IMR-90 (cell line): ENCODE measurements around the gene SLX4. TPM values are rescaled to one million over a fixed set of nuclear protein-coding genes. Genes with fewer than 3 reads are reported as not detected.

Source experiments
- ATAC-seq: fragments of 200-7000 bp; cut with Tn5 transposase; 2 replicates; pipeline ENCODE4 v1.9.1; 2020; ENCODE audit warnings: low read depth, mild to moderate bottlenecking, moderate library complexity
- BruUV-seq: library from RNA; stranded (reverse); fragments of 400-500 nt; replicated peaks from 2 replicates; lab custom pipeline; 2021; lab: Mats Ljungman, UMichigan
- CTCF ChIA-PET: fragments of 300-600 bp; formaldehyde crosslinking; extraction: SDS; loops from one replicate; lab custom pipeline; 2021; ENCODE audit warnings: antibody characterized with exemption; lab: Yijun Ruan, JAX
- POLR2A ChIA-PET: fragments of 300-600 bp; sonication (Branson Sonifier 250); formaldehyde crosslinking; loops from one replicate; lab custom pipeline; 2022; ENCODE audit warnings: antibody characterized with exemption; ENCODE audit not compliant: unreplicated experiment; lab: Charles Lee
- DNase-seq: peaks from one replicate; pipeline ENCODE4 v3.0.0; 2013
- H2AFZ ChIP-seq: replicated peaks from 2 replicates; pipeline ENCODE3; 2013; ENCODE audit warnings: low read length, mild to moderate bottlenecking; ENCODE audit not compliant: poor library complexity
- H2AK5ac ChIP-seq: 2 replicates; pipeline ENCODE4 v1.6.1; 2013; ENCODE audit warnings: low read depth, low read length, inconsistent platforms
- H2AK9ac ChIP-seq: replicated peaks from 2 replicates; pipeline ENCODE3; 2013; ENCODE audit warnings: mild to moderate bottlenecking, low read depth, low read length, moderate library complexity; ENCODE audit not compliant: poor library complexity
- H2BK120ac ChIP-seq: 2 replicates; pipeline ENCODE4 v1.6.1; 2013; ENCODE audit warnings: low read depth, low read length, inconsistent platforms
- H2BK15ac ChIP-seq: 3 replicates; pipeline ENCODE4 v1.6.1; 2013; ENCODE audit warnings: low read depth, low read length, inconsistent platforms
- H2BK20ac ChIP-seq: 2 replicates; pipeline ENCODE4 v1.6.1; 2013; ENCODE audit warnings: low read depth, mild to moderate bottlenecking, inconsistent platforms, low read length, moderate library complexity
- H2BK5ac ChIP-seq: 2 replicates; pipeline ENCODE4 v1.6.1; 2013; ENCODE audit warnings: mild to moderate bottlenecking, low read depth, low read length, inconsistent platforms; ENCODE audit not compliant: poor library complexity, severe bottlenecking
- H3K14ac ChIP-seq: replicated peaks from 2 replicates; pipeline ENCODE4 v1.6.1; 2013; ENCODE audit warnings: low read depth, low read length, inconsistent platforms
- H3K18ac ChIP-seq: 2 replicates; pipeline ENCODE4 v1.6.1; 2013; ENCODE audit warnings: low read depth, low read length, control low read depth
- H3K23ac ChIP-seq: 2 replicates; pipeline ENCODE4 v1.6.1; 2013; ENCODE audit warnings: low read depth, low read length, inconsistent platforms
- H3K27ac ChIP-seq: 2 replicates; pipeline ENCODE4 v1.5.1; 2013; ENCODE audit warnings: mild to moderate bottlenecking, control low read depth, low read length; ENCODE audit not compliant: insufficient read depth
- H3K27me3 ChIP-seq: 2 replicates; pipeline ENCODE4 v1.6.1; 2013; ENCODE audit warnings: low read length; ENCODE audit not compliant: control insufficient read depth, insufficient read depth
- H3K36me3 ChIP-seq: 2 replicates; pipeline ENCODE4 v1.6.1; 2013; ENCODE audit warnings: low read length, mixed read lengths; ENCODE audit not compliant: control insufficient read depth, insufficient read depth
- H3K4ac ChIP-seq: 2 replicates; pipeline ENCODE4 v1.6.1; 2013; ENCODE audit warnings: low read depth, low read length, inconsistent platforms
- H3K4me1 ChIP-seq: 2 replicates; pipeline ENCODE4 v1.6.1; 2013; ENCODE audit warnings: low read length, mixed read lengths; ENCODE audit not compliant: control insufficient read depth, insufficient read depth
- H3K4me2 ChIP-seq: 2 replicates; pipeline ENCODE4 v1.6.1; 2013; ENCODE audit warnings: low read depth, mild to moderate bottlenecking, control low read depth, low read length, moderate library complexity
- H3K4me3 ChIP-seq: 2 replicates; pipeline ENCODE4 v1.5.1; 2013; ENCODE audit warnings: low read depth, mild to moderate bottlenecking, control low read depth, low read length, moderate library complexity; ENCODE audit not compliant: insufficient read depth
- H3K56ac ChIP-seq: 2 replicates; pipeline ENCODE4 v1.6.1; 2013; ENCODE audit warnings: low read length, inconsistent platforms; ENCODE audit not compliant: insufficient read depth; ENCODE audit errors: extremely low read depth
- H3K79me1 ChIP-seq, 2 experiments: 2 replicates each; pipeline ENCODE4 v1.6.1; 2013; ENCODE audit warnings: low read length in 2 of 2, inconsistent platforms in 1 of 2, low read depth in 1 of 2
- H3K9ac ChIP-seq: 2 replicates; pipeline ENCODE4 v1.6.1; 2013; ENCODE audit warnings: low read depth, low read length, control low read depth
- H3K9me1 ChIP-seq: 2 replicates; pipeline ENCODE4 v1.6.1; 2013; ENCODE audit warnings: low read length, inconsistent platforms; ENCODE audit not compliant: insufficient read depth
- H3K9me3 ChIP-seq: 2 replicates; pipeline ENCODE4 v1.6.1; 2013; ENCODE audit warnings: low read length; ENCODE audit not compliant: control insufficient read depth, insufficient read depth
- H4K20me1 ChIP-seq: 2 replicates; pipeline ENCODE4 v1.6.1; 2013; ENCODE audit warnings: low read length, inconsistent platforms; ENCODE audit not compliant: insufficient read depth
- H4K5ac ChIP-seq: 2 replicates; pipeline ENCODE4 v1.6.1; 2013; ENCODE audit warnings: mild to moderate bottlenecking, low read depth, low read length, control low read depth
- H4K8ac ChIP-seq, 2 experiments: 2 replicates each; pipeline ENCODE4 v1.6.1; 2013; ENCODE audit warnings: low read depth in 2 of 2, low read length in 2 of 2, control low read depth in 1 of 2, inconsistent platforms in 1 of 2
- H4K91ac ChIP-seq: 2 replicates; pipeline ENCODE4 v1.6.1; 2013; ENCODE audit warnings: low read depth, low read length, inconsistent platforms; ENCODE audit not compliant: insufficient read depth
- BHLHE40 ChIP-seq: fragments of 150-350 bp; IDR thresholded peaks from 2 replicates; pipeline ENCODE4 v1.6.1; 2016; ENCODE audit warnings: mild to moderate bottlenecking, low read depth, low read length
- CHD1 ChIP-seq: IDR thresholded peaks from 2 replicates; pipeline ENCODE4 v1.6.1; 2012; ENCODE audit warnings: low read depth, low read length, improper control_type of control experiment
- MAFK ChIP-seq: IDR thresholded peaks from 2 replicates; pipeline ENCODE4 v1.6.1; 2012; ENCODE audit warnings: low read depth, low read length, improper control_type of control experiment
- MAZ ChIP-seq: IDR thresholded peaks from 2 replicates; pipeline ENCODE4 v1.6.1; 2012; ENCODE audit warnings: low read depth, mild to moderate bottlenecking, low read length, improper control_type of control experiment, moderate library complexity, borderline replicate concordance
- MXI1 ChIP-seq: IDR thresholded peaks from 2 replicates; pipeline ENCODE4 v1.6.1; 2012; ENCODE audit warnings: low read depth, mild to moderate bottlenecking, low read length, moderate library complexity, borderline replicate concordance
- POLR2A ChIP-seq: IDR thresholded peaks from 2 replicates; pipeline ENCODE4 v1.6.1; 2012; ENCODE audit warnings: mild to moderate bottlenecking, low read depth, low read length
- RAD21 ChIP-seq: IDR thresholded peaks from 2 replicates; pipeline ENCODE4 v1.6.1; 2012; ENCODE audit warnings: low read length, improper control_type of control experiment
- RFX5 ChIP-seq: IDR thresholded peaks from 2 replicates; pipeline ENCODE4 v1.8.0; 2012; ENCODE audit warnings: low read depth, mild to moderate bottlenecking, low read length, moderate library complexity
- USF2 ChIP-seq: fragments of 150-350 bp; IDR thresholded peaks from 2 replicates; pipeline ENCODE4 v1.6.1; 2017; ENCODE audit warnings: mild to moderate bottlenecking, antibody characterized with exemption, low read length, low read depth
- WGBS, 2 experiments: methylation state at CpG; one replicate each; pipeline versions ENCODE4 v1.1.5 to v1.1.7; 2013; ENCODE audit warnings: missing lambda C conversion rate in 2 of 2; ENCODE audit not compliant: insufficient read length in 1 of 2; ENCODE audit errors: extremely low coverage in 2 of 2; 5-methylcytosine and 5-hydroxymethylcytosine counted together
- dilution Hi-C: fragments of 300-500 bp; cut with HindIII; formaldehyde crosslinking; loops from one replicate; pipeline ENCODE4 v1.14.3; 2018; ENCODE audit warnings: low sequenced_read_pairs; ENCODE audit not compliant: unreplicated experiment
- in situ Hi-C: fragments of 300-500 bp; cut with MboI; formaldehyde crosslinking; loops from 3 replicates; pipeline ENCODE4 v1.14.3; 2019; ENCODE audit warnings: low sequenced_read_pairs, inconsistent platforms, mixed read lengths
- intact Hi-C: fragments of 100-400 bp; cut with micrococcal nuclease; formaldehyde crosslinking; loops from 2 replicates; pipeline ENCODE4 v1.10.0; 2022
- polyA plus RNA-seq, 3 experiments: library from polyadenylated mRNA; depleted of rRNA; stranded (reverse); fragments of >200 nt; gene quantifications; 2 replicates each; pipeline ENCODE4 v1.2.3, GENCODE V29; 2012; ENCODE audit warnings: low replicate concordance in 1 of 3
- total RNA-seq: library from RNA; depleted of rRNA; stranded (reverse); fragments of >200 nt; gene quantifications from 2 replicates; pipeline ENCODE4 v1.2.3, GENCODE V29; 2012

The SLX4 gene
- total and polyA plus RNA-seq, 2 of the 4 experiments (the other 2 are of a cell fraction), result 1.3 to 3.1 TPM

GRCh38 chr16:3608069-3608468 lies 3.3 kb downstream of the SLX4 start:
- Histone ChIP-seq H4K5ac (no peak overlapping the region), H3K9me3 (no peaks in the 10 kb centered on the region), H3K23ac (no peak overlapping the region), H2BK5ac (no peak overlapping the region), H3K9me1 (peaks cover 8% of the 10 kb centered on the region), H2AK5ac (no peak overlapping the region), H3K18ac (no peak overlapping the region), H3K27ac (no peak overlapping the region), H3K9ac (no peak overlapping the region), H3K4me2 (no peak overlapping the region), H4K91ac (no peak overlapping the region), H4K20me1 (no peaks in the 10 kb centered on the region), H3K56ac (no peak overlapping the region), H3K4me1 (peaks cover 5% of the 10 kb centered on the region), H2AFZ (no peak overlapping the region), H2BK20ac (no peak overlapping the region), H2AK9ac (no peak overlapping the region), H3K27me3 (no peaks in the 10 kb centered on the region), H3K79me1 (peaks cover 25 to 36% of the 10 kb centered on the region in 2 experiments), H2BK15ac (no peak overlapping the region), H3K4ac (no peak overlapping the region), H3K4me3 (no peak overlapping the region), H2BK120ac (no peak overlapping the region), H3K36me3 (peaks cover 9% of the 10 kb centered on the region; the same call in 1 of the 2 replicates), H3K14ac (no peak overlapping the region), H4K8ac (no peak overlapping the region)
- ChIA-PET CTCF (no interaction called here), POLR2A (no interaction called here)
- in situ Hi-C loops (no loop called here), intact Hi-C loops (loop anchor here (2.0 kb wide), 1 partner anchor 81 kb away; no protein-coding TSS in a partner anchor), dilution Hi-C loops (no loop called here)
- DNase-seq (no peak), ATAC-seq (no peak)
- 73% methylated on average over 2 of the region's 5 CpGs; no CpG with 5 or more reads in 1 of the 2 experiments for WGBS, 2 experiments
- TF ChIP-seq CHD1 (no peak), RFX5 (no peak), RAD21 (no peak), MAZ (no peak), MAFK (no peak), USF2 (no peak), POLR2A (no peak), MXI1 (no peak), BHLHE40 (no peak)
- no TSS peak for BruUV-seq
